Suprapubic skin (tissue), 3 donors: Measurements from ENCODE around the gene ATXN2L.
"Not testable (repeated sequence)": the region's sequence is repeated elsewhere in the genome, so short reads cannot be mapped to it uniquely, and the experiment has no call there.

Experiments
- POLR2A ChIP-seq, 2 donors: fragments of 450-650 bp; IDR thresholded peaks; one replicate each; pipeline ENCODE4 v1.6.1; 2017; ENCODE audit warnings: antibody characterized with exemption in 2 of 2, mild to moderate bottlenecking in 2 of 2, moderate library complexity in 2 of 2
- TF ChIP-seq, protein P1 (sequence below), 2 donors: fragments of 200-600 bp in 1 of 2; fragments of 450-650 bp in 1 of 2; sonication (generic) in 1 of 2; IDR thresholded peaks; one replicate each; pipeline ENCODE4 v1.5.1; 2016 to 2019; ENCODE audit warnings: antibody characterized with exemption in 2 of 2, mild to moderate bottlenecking in 1 of 2, moderate library complexity in 1 of 2

- TF ChIP-seq, protein P1, sequence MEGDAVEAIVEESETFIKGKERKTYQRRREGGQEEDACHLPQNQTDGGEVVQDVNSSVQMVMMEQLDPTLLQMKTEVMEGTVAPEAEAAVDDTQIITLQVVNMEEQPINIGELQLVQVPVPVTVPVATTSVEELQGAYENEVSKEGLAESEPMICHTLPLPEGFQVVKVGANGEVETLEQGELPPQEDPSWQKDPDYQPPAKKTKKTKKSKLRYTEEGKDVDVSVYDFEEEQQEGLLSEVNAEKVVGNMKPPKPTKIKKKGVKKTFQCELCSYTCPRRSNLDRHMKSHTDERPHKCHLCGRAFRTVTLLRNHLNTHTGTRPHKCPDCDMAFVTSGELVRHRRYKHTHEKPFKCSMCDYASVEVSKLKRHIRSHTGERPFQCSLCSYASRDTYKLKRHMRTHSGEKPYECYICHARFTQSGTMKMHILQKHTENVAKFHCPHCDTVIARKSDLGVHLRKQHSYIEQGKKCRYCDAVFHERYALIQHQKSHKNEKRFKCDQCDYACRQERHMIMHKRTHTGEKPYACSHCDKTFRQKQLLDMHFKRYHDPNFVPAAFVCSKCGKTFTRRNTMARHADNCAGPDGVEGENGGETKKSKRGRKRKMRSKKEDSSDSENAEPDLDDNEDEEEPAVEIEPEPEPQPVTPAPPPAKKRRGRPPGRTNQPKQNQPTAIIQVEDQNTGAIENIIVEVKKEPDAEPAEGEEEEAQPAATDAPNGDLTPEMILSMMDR (IDR thresholded peaks at IDR 0.05), result not testable (repeated sequence)
- not testable (repeated sequence) for TF ChIP-seq POLR2A (IDR thresholded peaks at IDR 0.05)
Measured at GRCh38 chr16:28802235-28803019, 20.4 kb upstream of the ATXN2L start.
